GM19455 (cell line): ENCODE results near the gene SGSM2.

Source experiments
- ATAC-seq: cut with Tn5 transposase; IDR thresholded peaks from one replicate; pipeline ENCODE4 v1.9.1; 2021; ENCODE audit not compliant: unreplicated experiment

Gene SGSM2

DNA sequence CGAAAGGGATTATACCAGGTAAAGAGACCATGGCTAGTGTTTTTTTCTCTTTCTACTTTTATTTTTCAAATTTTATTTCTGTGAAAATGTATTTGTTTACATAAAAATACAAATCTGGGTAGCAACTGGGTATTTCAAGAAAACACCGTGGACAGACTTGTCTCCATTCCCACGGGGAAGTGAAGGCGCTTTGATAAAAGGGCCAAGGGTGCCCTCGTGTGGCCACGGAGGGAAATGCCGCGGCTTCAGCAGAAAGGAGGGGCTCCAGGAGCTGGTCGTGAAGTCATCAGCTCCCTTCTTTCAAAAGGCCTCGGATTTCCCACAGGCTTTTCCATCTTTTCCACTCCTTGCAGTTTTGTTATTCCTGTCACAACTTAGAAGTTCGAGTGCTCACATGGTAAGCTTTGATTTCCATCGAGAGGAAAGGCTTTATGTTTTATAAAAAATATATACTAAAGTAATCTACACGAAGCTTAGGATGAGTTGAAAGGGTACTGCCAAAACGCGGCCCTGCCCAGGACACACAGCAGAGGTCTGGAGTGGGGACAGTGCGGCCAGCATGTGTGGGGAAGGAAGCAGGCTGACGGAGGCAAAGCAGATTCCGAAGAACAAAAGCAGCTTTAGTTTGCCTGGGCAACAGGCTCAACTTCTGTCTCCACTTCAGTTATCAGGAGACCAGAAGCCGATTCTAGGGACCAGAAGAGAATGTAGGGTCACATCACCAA is 78.9 kb downstream of the SGSM2 start:
- no peak for ATAC-seq

DNA sequence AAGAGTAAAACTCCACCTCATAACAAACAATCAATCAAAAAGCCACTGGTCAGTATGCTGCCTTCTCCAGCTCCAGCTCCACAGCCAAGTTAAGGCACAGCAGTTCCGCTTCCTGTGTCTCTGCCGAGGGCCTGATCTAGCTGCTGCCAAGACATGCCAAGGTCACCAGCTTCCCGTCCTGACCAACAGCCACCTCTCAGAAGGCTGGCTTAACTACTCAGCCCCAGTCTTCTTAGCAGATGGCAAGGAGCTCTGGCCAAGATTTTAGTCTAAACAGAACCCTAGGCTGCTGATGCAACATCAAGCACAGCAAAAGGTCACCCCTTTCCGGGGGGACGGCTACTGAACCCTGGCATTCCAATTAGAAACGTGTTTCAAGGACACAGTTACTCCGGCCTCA is 81.3 kb downstream of the SGSM2 start:
- ATAC-seq = no peak

DNA sequence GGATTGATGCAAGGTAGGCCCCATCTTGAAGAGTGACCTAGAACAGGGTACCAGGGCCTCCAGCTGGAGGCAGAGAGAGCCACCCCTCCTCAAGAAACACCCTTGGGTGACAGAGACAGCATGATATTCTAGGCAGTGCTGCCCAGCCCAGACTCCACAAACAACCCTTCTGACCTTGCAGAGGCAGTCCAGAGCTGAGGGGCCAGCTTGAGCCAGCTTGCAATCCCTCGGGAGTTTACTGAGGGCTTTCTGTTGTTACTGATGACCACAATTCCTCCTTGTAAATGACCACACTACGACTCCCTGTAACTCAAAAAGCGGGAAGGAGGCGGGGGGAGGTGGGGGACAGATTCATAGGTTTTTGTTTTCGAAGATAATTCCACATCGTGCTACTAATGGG is 82.2 kb downstream of the SGSM2 start:
- ATAC-seq = no peak

DNA sequence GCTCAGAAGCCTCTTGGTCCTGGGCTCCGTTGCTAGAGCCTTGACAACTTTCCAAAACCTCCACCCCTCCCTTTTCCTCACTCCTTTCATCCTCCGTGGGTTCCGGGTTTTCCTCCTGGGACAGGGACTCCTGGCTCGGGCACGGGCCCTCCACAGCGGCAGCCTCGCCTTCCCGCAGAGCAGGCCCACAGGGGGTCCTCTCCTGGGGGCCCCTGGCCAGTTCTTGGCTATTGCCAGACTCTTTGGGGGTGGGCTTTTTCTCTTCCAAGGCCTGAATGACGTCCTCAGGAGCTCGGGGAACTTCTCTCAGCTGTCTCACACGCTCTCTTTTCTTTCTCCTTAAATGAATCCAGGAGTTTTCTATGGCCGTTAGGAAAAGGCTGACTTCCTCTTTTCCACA is 82.9 kb downstream of the SGSM2 start:
- no peak for ATAC-seq

DNA sequence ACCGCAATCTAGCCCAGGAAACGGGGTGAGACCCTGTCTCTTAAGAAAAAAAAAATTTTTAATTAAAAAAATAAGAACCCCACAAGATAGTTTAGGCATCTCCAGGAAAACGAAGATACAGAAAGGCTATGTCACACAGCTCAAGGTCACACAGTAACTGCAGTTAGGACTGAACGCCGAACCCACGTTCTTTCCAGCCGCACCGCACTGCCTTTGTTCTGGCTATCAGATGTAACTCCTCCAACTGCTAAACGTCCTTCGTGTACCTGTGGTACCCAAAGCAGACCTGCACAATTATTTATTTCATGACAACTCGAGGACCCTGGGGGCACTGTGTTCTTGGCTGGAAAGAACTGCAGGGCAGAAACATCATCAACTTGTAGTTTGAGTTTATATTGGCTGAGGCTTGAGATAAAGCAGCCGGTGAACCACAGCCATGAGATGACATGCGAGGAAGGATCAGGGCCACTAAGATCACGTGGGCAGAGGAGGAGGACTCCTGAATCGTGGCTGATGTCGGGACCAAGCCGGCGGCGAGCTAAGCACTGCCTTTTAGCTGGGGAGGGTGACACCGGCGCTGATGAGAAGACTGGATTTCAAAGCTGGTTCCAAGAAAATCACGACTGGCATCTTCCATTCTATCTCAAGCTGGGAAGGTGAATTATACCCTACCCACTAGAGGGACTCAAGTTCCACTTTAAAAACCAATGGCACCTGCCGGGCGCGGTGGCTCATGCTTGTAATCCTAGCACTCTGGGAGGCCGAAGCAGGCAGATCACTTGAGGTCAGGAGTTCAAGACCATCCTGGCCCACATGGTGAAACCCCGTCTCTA is 84.2 kb downstream of the SGSM2 start:
- no peak for ATAC-seq

DNA sequence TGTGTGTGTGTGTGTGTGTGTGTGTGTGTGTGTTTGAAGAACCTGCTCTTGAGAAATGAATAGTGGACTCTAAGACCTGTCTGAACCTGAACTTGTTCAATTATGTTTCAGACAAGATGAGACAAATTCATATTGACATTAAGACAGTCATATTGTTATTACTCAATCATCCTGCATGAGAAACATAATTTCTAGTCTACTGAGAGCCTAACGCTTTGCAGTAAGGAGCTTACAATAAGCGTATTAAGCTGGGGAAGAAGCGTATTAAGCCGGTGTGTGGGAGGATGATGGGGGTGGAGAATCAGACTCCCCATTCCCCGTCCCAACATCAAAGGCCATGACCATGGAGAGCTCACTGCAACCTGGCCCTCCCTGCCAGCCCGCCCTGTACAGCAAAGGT is 86.0 kb downstream of the SGSM2 start:
- no peak for ATAC-seq

DNA sequence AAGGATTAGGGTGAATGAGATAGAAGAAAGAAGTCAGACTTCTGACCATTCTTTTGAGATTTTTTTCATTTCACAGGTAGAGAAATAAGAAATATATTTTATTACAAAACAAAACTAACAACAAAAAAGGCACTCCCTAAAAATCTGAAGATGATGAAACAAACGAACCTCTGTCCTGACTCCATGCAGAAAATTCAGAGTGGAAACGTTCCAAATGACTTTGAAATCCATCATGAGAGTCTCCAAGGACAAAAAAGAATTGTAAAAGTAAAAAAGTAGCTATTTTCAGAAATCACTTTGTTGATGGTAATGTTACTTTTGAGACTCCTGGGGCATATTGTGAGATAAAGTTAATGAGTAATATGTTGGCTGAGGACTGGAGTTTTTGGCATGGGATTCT is 89.9 kb downstream of the SGSM2 start:
- no peak for ATAC-seq

DNA sequence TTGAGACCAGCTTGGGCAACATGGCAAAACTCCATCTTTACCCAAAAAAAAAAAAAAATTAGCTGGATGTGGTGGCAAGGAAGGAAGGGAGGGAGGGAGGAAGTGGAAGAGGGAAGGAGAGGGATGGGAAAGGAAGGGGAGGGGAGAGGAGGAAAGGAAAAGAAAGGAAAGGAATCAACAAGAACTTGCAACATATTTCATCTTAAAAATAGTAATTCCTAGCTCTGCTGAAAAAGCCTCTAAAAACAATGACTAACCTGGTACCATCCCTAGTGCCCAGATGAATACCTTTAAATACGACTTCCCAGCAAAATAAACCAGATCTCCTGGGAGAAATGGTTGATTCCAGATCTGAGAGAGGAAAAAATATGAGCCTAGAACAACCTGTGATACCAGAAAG is 90.6 kb downstream of the SGSM2 start:
- ATAC-seq = no peak
